ENCODE data around the gene HOMER2. TPM values are rescaled to one million over a fixed set of nuclear protein-coding genes. Genes with fewer than 3 reads are reported as not detected.
A peak's percentile ranks its signal among the peaks of the same experiment; 100 is the strongest.
"Not testable (repeated sequence)": the region's sequence is repeated elsewhere in the genome, so short reads cannot be mapped to it uniquely, and the experiment has no call there.

The HOMER2 gene
- 8.5 and 15.5 TPM in 2 replicates for total RNA-seq

DNA sequence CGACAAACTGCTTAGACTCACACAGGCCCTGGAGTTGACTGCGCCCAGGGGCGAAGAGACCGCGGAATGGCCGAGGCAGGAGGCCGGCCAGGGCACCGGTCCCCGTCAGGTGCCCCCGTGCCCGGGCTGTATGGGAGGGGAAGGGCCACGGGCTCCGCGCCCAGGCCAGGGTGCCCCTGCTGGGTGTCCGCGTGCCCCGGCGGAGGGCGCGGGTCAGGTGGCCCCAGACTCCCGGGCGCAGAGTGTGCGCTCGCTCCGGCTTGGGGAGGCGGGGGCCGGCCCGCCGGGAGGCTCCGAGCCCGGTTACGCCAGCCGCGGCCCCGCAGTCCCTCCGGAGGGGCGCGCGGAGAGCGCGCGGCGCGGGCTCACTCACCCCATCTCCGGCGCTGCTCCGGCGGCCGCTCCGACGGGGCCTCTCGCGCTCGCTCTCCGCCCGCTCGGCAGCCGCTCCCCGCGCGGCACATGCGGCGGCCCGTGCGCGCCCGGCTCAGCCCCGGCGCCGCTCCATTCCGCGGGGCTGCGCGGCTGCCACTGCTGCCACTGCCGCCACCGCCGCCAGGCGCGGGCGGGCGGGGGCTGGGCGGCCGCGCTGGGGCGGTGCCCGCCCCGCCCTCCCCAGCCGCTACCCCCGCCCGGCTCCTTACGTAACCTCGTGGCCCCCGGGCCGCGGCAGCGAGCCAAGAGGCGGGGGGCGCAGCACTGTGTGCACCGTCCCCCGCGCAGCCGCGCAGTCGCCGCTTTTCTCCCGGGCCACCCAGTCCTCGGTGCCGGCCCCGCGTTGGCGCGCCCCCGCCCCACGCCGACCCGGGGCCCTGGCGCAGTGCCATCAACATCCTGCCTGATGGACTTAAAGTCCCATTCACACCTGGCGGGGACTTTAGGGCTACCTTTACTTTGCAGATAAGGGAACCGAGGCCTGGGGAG lies at the start of gene HOMER2:
HOMER2 (minus strand) TSS at position 563 of the 924 bp plus-strand sequence; CDS start at position 378, 185 bp downstream.
- no peak for DNase-seq (ENCODE audit: extremely low read depth, low read depth, low spot score)

- not testable (repeated sequence) for DNase-seq (ENCODE audit: extremely low read depth, low read depth, low spot score)
These were observed 48.1 kb upstream of the HOMER2 start for GRCh38 chr15:83000672-83001031.

DNA sequence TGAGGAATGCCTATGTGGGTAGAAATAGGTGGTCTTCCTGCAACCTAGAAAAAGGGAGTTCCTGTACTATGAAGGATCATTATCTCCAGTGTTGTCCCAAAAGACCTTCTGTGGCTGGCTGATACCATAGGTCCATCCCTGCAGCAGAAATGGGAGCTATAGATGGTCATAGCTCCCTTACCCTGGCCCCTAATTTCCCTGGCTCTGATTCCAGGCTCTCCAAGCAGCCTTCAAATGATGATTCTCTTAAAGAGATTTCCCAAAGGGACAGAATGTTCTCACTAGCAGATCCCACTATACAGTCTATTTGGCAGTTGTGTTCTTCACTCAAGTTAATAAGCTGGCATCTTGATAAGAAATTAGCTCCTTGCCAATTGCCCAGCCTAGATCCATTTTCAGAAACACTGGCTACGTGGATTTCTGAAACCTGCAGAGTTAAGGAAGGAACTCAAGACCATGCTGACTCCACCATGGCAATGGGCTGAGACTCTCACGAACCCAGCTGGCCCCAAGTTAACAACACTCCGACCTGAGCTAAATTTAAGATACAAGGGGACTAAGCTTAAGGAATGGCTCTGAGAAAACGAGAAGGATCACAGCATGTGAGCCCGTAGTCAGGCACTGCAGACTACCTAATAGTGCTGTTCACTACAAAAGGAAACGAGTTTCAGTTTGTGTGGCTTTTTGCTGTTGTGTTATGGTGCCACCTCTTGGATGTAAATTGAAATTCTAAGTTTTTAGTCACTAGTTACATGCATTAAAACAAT lies 47.6 kb upstream of the HOMER2 start:
- no peak for DNase-seq (ENCODE audit: extremely low read depth, low read depth, low spot score)

DNA sequence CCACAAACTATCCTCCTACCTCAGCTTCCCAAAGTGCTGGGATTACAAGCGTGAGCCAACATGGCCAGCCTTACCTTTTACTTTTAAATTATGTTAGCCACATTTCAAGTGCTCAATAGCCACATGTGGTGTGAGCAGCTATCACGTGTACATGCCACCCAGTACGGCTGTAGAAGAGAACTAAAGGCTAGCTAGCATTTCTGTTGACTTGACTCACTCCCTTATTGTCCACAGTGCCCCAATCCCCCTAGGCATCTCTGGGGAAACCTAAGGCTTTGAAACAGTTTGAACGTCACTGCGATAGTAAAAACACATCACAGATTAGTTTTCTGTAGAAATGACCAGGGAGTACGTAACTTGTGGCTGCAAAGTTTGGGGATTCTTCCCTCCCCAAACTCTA lies 46.9 kb upstream of the HOMER2 start:
- no peak for DNase-seq (ENCODE audit: extremely low read depth, low read depth, low spot score)

GRCh38 chr15:82995938-82996337 lies 43.4 kb upstream of the HOMER2 start:
- no peak for DNase-seq (ENCODE audit: extremely low read depth, low read depth, low spot score)

GRCh38 chr15:82995076-82995475 lies 42.6 kb upstream of the HOMER2 start:
- DNase-seq (ENCODE audit: extremely low read depth, low read depth, low spot score) = no peak

- no peak for DNase-seq (ENCODE audit: extremely low read depth, low read depth, low spot score)
These were observed 40.6 kb upstream of the HOMER2 start for GRCh38 chr15:82993144-82993543.

DNA sequence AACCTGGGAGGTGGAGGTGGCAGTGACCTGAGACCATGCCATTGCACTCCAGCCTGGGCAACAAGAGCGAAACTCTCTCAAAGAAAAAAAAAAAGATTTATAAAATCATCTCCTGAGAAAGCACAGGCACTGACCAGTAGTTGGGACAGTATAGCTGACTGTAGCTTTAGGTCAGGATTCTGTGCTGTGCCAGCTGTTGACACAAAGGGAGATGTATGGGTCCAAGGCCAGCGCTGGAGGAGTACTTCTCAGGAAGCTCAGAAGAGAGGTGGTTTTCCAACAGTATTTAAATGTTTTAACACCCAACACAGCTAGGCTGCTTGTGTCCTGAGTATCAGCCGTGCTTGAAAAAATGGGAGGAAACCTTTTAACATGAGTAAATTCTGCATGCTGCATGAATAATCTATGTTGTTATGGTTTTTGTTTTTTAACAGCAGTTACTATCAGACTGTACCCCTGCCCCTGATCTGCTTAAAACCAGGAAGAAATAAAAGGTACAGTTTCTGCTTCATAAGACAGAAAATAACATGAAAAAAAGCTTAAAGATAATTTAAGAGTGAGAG lies 40.0 kb upstream of the HOMER2 start:
- no peak for DNase-seq (ENCODE audit: extremely low read depth, low read depth, low spot score)

- DNase-seq (ENCODE audit: extremely low read depth, low read depth, low spot score) = no peak
These were observed 33.9 kb upstream of the HOMER2 start for GRCh38 chr15:82986442-82986780.

DNA sequence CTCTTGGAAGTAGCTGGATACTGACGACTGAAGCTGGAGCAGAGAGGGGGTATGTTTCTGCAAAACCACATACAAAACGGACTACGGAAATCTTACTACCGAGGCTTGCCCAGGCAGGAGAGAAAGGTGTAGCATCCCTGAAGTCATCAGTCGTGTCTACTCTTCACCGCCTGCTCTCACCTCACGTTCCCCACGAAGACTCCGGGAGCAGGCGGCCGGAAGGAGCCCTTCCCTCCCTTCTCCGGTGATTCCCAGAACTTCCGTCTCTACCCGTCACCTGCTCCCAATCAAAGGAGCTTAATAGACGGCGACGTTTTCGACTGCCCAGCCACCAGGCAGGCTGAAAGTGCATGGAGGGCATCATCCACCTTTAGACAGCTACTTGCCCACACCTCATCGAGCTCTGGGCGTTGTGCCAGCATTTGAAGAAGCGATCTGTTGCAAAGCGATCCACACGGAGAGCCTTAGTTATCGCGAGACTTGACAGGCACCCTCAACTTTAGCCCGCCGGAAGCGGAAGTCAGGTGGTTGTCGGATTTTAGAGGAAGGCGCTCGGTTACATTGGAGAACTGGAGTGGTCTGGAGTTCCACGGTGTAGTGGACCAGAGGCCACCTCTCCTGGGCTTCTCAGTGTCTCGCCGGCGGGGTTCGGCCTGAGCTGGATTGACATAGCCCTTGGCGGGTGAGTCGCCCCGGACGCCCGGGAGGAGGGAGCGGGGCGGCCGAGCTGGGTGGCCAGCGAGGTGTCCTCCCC lies 33.3 kb upstream of the HOMER2 start, which contains the start of gene RAMAC:
RAMAC (plus strand) TSS at position 523 of the 754 bp plus-strand sequence. CDS start 2,809 bp downstream, outside the sequence.
- DNase-seq (ENCODE audit: extremely low read depth, low read depth, low spot score) = peak; percentile 84

DNA sequence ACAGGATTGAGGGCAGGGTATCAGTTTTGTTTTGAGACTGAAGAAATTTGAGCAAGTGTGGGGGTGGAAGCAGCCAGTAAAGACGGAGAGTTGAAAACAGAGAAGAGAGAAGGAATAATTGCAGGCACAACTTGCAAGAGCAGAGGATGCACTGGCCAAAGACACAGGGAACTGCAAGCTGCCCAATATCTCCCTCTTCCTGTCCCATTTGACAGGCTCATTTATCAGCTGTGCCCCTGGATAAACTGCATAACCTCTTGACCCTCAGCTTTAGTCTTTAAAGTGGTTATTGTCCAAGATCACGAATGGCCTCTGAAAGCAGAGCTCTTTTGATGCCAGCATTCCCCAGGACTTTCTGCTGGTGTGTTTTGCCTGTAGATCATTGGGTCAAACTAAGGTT lies 28.5 kb upstream of the HOMER2 start:
- DNase-seq (ENCODE audit: extremely low read depth, low read depth, low spot score) = no peak

- DNase-seq (ENCODE audit: extremely low read depth, low read depth, low spot score) = no peak
These were observed 27.2 kb upstream of the HOMER2 start for GRCh38 chr15:82979726-82980125.

DNA sequence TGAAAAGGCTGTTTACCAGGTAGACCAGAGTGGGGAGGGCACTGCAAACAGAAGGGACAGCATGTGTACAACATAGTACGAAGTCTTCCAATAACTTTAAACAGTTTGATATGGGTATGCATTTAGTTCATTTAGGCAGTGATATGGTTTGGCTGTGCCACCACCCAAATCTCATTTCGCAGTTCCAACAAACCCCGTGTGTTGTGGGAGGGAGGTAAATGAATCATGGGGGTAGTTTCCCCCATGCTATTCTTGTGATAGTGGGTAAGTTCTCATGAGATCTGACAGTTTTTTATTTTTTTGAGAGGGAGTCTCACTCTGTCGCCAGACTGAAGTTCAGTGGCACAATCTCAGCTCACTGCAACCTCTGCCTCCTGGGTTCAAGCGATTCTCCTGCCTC lies 25.9 kb upstream of the HOMER2 start:
- no peak for DNase-seq (ENCODE audit: extremely low read depth, low read depth, low spot score)

GRCh38 chr15:82977076-82977475 lies 24.6 kb upstream of the HOMER2 start:
- no peak for DNase-seq (ENCODE audit: extremely low read depth, low read depth, low spot score)

- DNase-seq (ENCODE audit: extremely low read depth, low read depth, low spot score) = no peak
These were observed 20.5 kb upstream of the HOMER2 start for GRCh38 chr15:82972990-82973389.

GRCh38 chr15:82971218-82971984 lies 18.9 kb upstream of the HOMER2 start:
- DNase-seq (ENCODE audit: extremely low read depth, low read depth, low spot score) = no peak

GRCh38 chr15:82970696-82971095 lies 18.2 kb upstream of the HOMER2 start:
- no peak for DNase-seq (ENCODE audit: extremely low read depth, low read depth, low spot score)

DNA sequence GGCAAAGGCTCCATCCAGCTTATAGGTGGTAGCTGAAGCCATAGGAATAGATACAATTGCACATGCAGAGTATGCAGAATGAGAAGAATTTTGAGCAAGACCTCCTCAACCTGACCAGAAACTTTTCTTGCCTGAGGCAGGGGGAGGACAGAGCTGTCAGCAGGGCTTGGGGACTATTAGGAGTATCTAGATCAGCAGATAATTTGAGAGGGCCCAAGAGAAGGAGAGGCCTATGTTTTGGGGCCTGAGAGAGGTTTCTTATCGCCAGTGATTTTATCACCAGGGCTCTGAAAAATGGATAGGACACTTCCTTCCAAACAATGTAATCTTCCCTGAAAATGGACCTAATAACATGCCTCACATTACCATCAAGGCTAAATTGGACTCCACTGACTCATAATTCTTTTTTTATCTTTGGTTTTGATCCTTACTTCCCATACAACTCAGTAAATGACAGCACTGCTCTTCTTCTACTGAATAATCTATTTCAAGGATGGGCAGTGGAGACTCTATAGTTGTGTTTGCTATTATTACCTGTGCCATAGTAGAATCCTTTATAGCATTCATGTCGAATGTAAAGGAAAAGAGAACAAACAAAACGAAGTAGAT lies 17.7 kb upstream of the HOMER2 start:
- no peak for DNase-seq (ENCODE audit: extremely low read depth, low read depth, low spot score)

DNA sequence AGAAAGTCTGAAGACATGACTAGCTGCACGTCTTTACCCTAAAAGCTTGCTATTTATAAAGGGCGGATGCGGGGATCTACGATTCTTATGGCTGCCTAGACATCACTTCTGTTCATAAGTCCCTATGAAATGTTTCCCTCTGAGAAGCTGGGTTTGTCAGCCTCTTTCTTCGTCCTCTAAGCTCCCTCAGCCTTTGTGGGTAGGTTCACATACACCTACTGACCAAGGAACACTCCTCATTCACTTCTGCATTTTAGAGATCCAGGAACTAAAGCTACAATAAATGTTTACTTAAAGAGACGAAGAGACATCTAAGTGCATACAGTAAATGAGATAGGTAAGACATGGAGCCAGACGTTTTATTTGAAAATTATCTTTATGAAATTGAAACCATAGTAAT lies 16.8 kb upstream of the HOMER2 start:
- DNase-seq (ENCODE audit: extremely low read depth, low read depth, low spot score) = no peak

DNA sequence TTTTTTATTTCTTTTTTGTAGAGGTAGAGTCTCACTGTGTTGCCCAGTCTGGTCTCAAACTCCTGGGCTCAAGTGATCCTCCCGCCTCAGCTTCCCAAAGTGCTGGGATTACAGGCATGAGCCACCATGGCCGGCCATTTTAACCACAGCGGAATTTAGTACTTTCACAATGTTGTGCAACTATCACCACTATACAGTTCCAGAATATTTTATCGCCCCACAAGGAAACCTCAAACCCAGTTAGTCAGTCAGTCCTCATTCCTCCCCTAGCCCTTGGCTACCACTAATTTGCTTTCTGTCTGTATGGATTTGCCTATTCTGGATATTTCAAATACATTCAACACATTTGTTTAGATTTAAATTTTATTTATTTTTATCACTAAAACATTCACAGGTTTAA lies 15.5 kb upstream of the HOMER2 start:
- no peak for DNase-seq (ENCODE audit: extremely low read depth, low read depth, low spot score)

All from glomerular endothelial cell (primary cell).